H1 (cell line): Measurements from ENCODE around the gene PSD2. TPM values are rescaled to one million over a fixed set of nuclear protein-coding genes. Genes with fewer than 3 reads are reported as not detected.

Source experiments
- CTCF ChIA-PET: fragments of 300-600 bp; sonication (Branson Sonifier 250); formaldehyde crosslinking; loops from one replicate; lab custom pipeline; 2021; ENCODE audit not compliant: partially characterized antibody; lab: Charles Lee
- POLR2A ChIA-PET: fragments of 300-600 bp; sonication (Branson Sonifier 250); formaldehyde crosslinking; loops from one replicate; lab custom pipeline; 2021; ENCODE audit warnings: inconsistent platforms; ENCODE audit not compliant: partially characterized antibody; lab: Charles Lee
- DNase-seq, 2 experiments: peaks; one replicate each; pipeline versions ENCODE4 v3.0.0 to v3.0.0-alpha.2; 2010 to 2022; ENCODE audit warnings: low spot score in 2 of 2, low read depth in 1 of 2, mixed read lengths in 1 of 2
- FAIRE-seq: peaks from 2 replicates; lab custom pipeline; 2011; peaks lifted over from hg19 to GRCh38; lab: Jason Lieb, UNC
- H2AFZ ChIP-seq: 2 replicates; pipeline ENCODE4 v1.8.1; 2012; ENCODE audit warnings: low read length, inconsistent platforms
- H2AK5ac ChIP-seq: 2 replicates; pipeline ENCODE4 v1.6.1; 2013; ENCODE audit warnings: low read depth, low read length
- H2BK120ac ChIP-seq: replicated peaks from 2 replicates; pipeline ENCODE3; 2013; ENCODE audit warnings: low read depth, low read length, inconsistent platforms
- H2BK12ac ChIP-seq: 2 replicates; pipeline ENCODE4 v1.6.1; 2013; ENCODE audit warnings: low read depth, low read length
- H2BK15ac ChIP-seq: 2 replicates; pipeline ENCODE4 v1.6.1; 2013; ENCODE audit warnings: low read length
- H2BK20ac ChIP-seq: 2 replicates; pipeline ENCODE4 v1.6.1; 2013; ENCODE audit warnings: low read length
- H2BK5ac ChIP-seq: 2 replicates; pipeline ENCODE4 v1.6.1; 2013; ENCODE audit warnings: low read depth, low read length
- H3K14ac ChIP-seq: 2 replicates; pipeline ENCODE4 v1.6.1; 2013; ENCODE audit warnings: inconsistent platforms; ENCODE audit not compliant: insufficient read length
- H3K18ac ChIP-seq: 2 replicates; pipeline ENCODE4 v1.6.1; 2013; ENCODE audit warnings: low read length; ENCODE audit errors: extremely low read depth
- H3K23ac ChIP-seq: 2 replicates; pipeline ENCODE4 v1.6.1; 2013; ENCODE audit warnings: inconsistent platforms; ENCODE audit not compliant: insufficient read length
- H3K23me2 ChIP-seq: 2 replicates; pipeline ENCODE4 v1.6.1; 2013; ENCODE audit warnings: low read depth, low read length
- H3K27ac ChIP-seq: 2 replicates; pipeline ENCODE4 v1.6.1; 2011; ENCODE audit warnings: low read depth, low read length, inconsistent platforms
- H3K27me3 ChIP-seq, 4 experiments: replicated peaks in 1 of 4; 1 replicate in 1 of 4; 2 replicates in 3 of 4; pipeline versions ENCODE4 v1.6.1 to v1.8.1; 2011 to 2013; ENCODE audit warnings: low read length in 3 of 4, mild to moderate bottlenecking in 3 of 4, inconsistent platforms in 2 of 4, mixed read lengths in 2 of 4, moderate library complexity in 1 of 4; ENCODE audit not compliant: control insufficient read depth in 3 of 4, insufficient read depth in 3 of 4; ENCODE audit errors: extremely low read depth in 1 of 4
- H3K36me3 ChIP-seq, 4 experiments: 2 replicates each; pipeline versions ENCODE4 v1.6.1 to v1.8.1; 2011 to 2013; ENCODE audit warnings: mild to moderate bottlenecking in 4 of 4, low read length in 3 of 4, moderate library complexity in 2 of 4, control low read depth in 1 of 4, inconsistent platforms in 1 of 4; ENCODE audit not compliant: insufficient read depth in 4 of 4, control insufficient read depth in 2 of 4
- H3K4ac ChIP-seq: replicated peaks from 2 replicates; pipeline ENCODE3; 2013; ENCODE audit warnings: low read length, low read depth, mixed read lengths, inconsistent platforms; ENCODE audit not compliant: insufficient read length
- H3K4me1 ChIP-seq, 4 experiments: replicated peaks in 1 of 4; 1 replicate in 1 of 4; 2 replicates in 3 of 4; pipeline versions ENCODE4 v1.6.1 to v1.8.1; 2011 to 2013; ENCODE audit warnings: low read length in 3 of 4, inconsistent platforms in 2 of 4, mixed read lengths in 1 of 4; ENCODE audit not compliant: insufficient read depth in 4 of 4, control insufficient read depth in 3 of 4
- H3K4me2 ChIP-seq, 2 experiments: 2 replicates each; pipeline versions ENCODE4 v1.6.1 to v1.8.1; 2011 to 2013; ENCODE audit warnings: low read depth in 2 of 2, low read length in 2 of 2, control low read depth in 1 of 2, inconsistent platforms in 1 of 2, mild to moderate bottlenecking in 1 of 2; ENCODE audit not compliant: insufficient read depth in 1 of 2
- H3K4me3 ChIP-seq, 4 experiments: fragments of 200-600, 300-600 bp in 1 of 4; sonication (generic), shearing (Covaris generic), sonication (Bioruptor Twin) in 1 of 4; 2 replicates each; pipeline versions ENCODE4 v1.5.1 to v1.8.1; 2011 to 2016; ENCODE audit warnings: low read length in 4 of 4, low read depth in 3 of 4, control low read depth in 2 of 4, inconsistent platforms in 2 of 4, mild to moderate bottlenecking in 2 of 4, mixed read lengths in 1 of 4, moderate library complexity in 1 of 4; ENCODE audit not compliant: insufficient read depth in 2 of 4; ENCODE audit errors: extremely low read depth in 1 of 4
- H3K56ac ChIP-seq: replicated peaks from 2 replicates; pipeline ENCODE3; 2013; ENCODE audit warnings: low read depth, mild to moderate bottlenecking, mixed read lengths, low read length, inconsistent platforms; ENCODE audit not compliant: insufficient read length
- H3K79me1 ChIP-seq: 2 replicates; pipeline ENCODE4 v1.6.1; 2013; ENCODE audit warnings: low read depth, low read length, control low read depth
- H3K79me2 ChIP-seq, 2 experiments: 2 replicates each; pipeline versions ENCODE4 v1.6.1 to v1.8.1; 2012 to 2013; ENCODE audit warnings: low read length in 2 of 2, mild to moderate bottlenecking in 2 of 2, inconsistent platforms in 1 of 2; ENCODE audit not compliant: insufficient read depth in 2 of 2, control insufficient read depth in 1 of 2
- H3K9ac ChIP-seq, 4 experiments: replicated peaks in 1 of 4; 1 replicate in 1 of 4; 2 replicates in 3 of 4; pipeline versions ENCODE4 v1.6.1 to v1.8.1; 2011 to 2013; ENCODE audit warnings: low read depth in 3 of 4, low read length in 3 of 4, control low read depth in 2 of 4, mild to moderate bottlenecking in 2 of 4, moderate library complexity in 2 of 4, inconsistent platforms in 1 of 4; ENCODE audit errors: extremely low read depth in 1 of 4
- H3K9me3 ChIP-seq, 2 experiments: 2 replicates each; pipeline versions ENCODE4 v1.6.1 to v1.8.1; 2012 to 2013; ENCODE audit warnings: mild to moderate bottlenecking in 2 of 2, moderate library complexity in 2 of 2, control low read depth in 1 of 2, inconsistent platforms in 1 of 2, low read depth in 1 of 2, low read length in 1 of 2, mixed read lengths in 1 of 2; ENCODE audit not compliant: insufficient read depth in 2 of 2
- H4K20me1 ChIP-seq, 2 experiments: replicated peaks in 1 of 2; 2 replicates each; pipeline versions ENCODE3 to v1.8.1; 2011 to 2013; ENCODE audit warnings: inconsistent platforms in 2 of 2, low read length in 2 of 2, mild to moderate bottlenecking in 1 of 2; ENCODE audit not compliant: insufficient read depth in 2 of 2, control insufficient read depth in 1 of 2
- H4K5ac ChIP-seq: 2 replicates; pipeline ENCODE4 v1.6.1; 2013; ENCODE audit warnings: low read length, low read depth, mixed read lengths, inconsistent platforms; ENCODE audit not compliant: insufficient read length
- H4K8ac ChIP-seq: 2 replicates; pipeline ENCODE4 v1.8.0; 2013; ENCODE audit warnings: mild to moderate bottlenecking, moderate library complexity, low read length, inconsistent platforms; ENCODE audit not compliant: insufficient read depth; ENCODE audit errors: extremely low read depth
- H4K91ac ChIP-seq: replicated peaks from 2 replicates; pipeline ENCODE3; 2013; ENCODE audit warnings: low read length, mixed read lengths, inconsistent platforms; ENCODE audit not compliant: insufficient read length
- BCL11A ChIP-seq, 2 experiments: IDR thresholded peaks; one replicate each; pipeline ENCODE4 v1.6.1; 2011; ENCODE audit warnings: low read depth in 2 of 2, low read length in 2 of 2, mild to moderate bottlenecking in 2 of 2
- CBX8 ChIP-seq: fragments of 300-800, 300-1000 bp; sonication (generic); IDR thresholded peaks from 2 replicates; pipeline ENCODE4 v1.7.1; 2016; ENCODE audit warnings: low read depth, low read length, borderline replicate concordance
- EGR1 ChIP-seq: IDR thresholded peaks from 2 replicates; pipeline ENCODE4 v1.6.1; 2011; ENCODE audit warnings: low read depth, low read length, borderline replicate concordance
- KDM4A ChIP-seq: IDR thresholded peaks from one replicate; pipeline ENCODE4 v1.7.1; 2012; ENCODE audit warnings: low read depth, mild to moderate bottlenecking, moderate library complexity, low read length, inconsistent platforms; ENCODE audit not compliant: severe bottlenecking
- RBBP5 ChIP-seq: IDR thresholded peaks from 2 replicates; pipeline ENCODE4 v1.7.1; 2012; ENCODE audit warnings: low read depth, mild to moderate bottlenecking, inconsistent platforms, low read length, moderate library complexity, borderline replicate concordance
- SAP30 ChIP-seq: fragments of 300-600 bp; sonication (generic); IDR thresholded peaks from 2 replicates; pipeline ENCODE4 v1.7.1; 2012; ENCODE audit warnings: low read length, moderate library complexity, mild to moderate bottlenecking, inconsistent platforms; ENCODE audit not compliant: insufficient read depth, insufficient replicate concordance
- ZNF274 ChIP-seq: IDR thresholded peaks from 2 replicates; pipeline ENCODE4 v1.7.0; 2012; ENCODE audit warnings: low read length, borderline replicate concordance; ENCODE audit errors: extremely low read depth
- WGBS, 2 experiments: shearing (Covaris generic) in 1 of 2; methylation state at CpG; one replicate each; pipeline versions ENCODE4 v1.1.6 to v1.1.7; 2013 to 2015; ENCODE audit warnings: low lambda C conversion rate in 2 of 2, mixed read lengths in 2 of 2, inconsistent platforms in 1 of 2, low coverage in 1 of 2, missing lambda C conversion rate in 1 of 2; ENCODE audit not compliant: insufficient replicate concordance in 2 of 2, insufficient coverage in 1 of 2, insufficient read length in 1 of 2; ENCODE audit errors: extremely low coverage in 1 of 2, missing lambda C conversion rate in 1 of 2; 5-methylcytosine and 5-hydroxymethylcytosine counted together
- polyA plus RNA-seq, 7 experiments: library from polyadenylated mRNA; depleted of rRNA in 3 of 7; stranded (reverse) in 5 of 7; unstranded in 2 of 7; fragments of >200 nt in 5 of 7; fragments of 200-250 nt in 2 of 7; gene quantifications; 1 replicate in 5 of 7; 2 replicates in 1 of 7; 4 replicates in 1 of 7; pipeline versions ENCODE4 v1.2.1 to v1.2.3, GENCODE V29; 2011 to 2013; ENCODE audit warnings: missing spikeins in 2 of 7, mixed read lengths in 2 of 7
- total RNA-seq: library from RNA; stranded (reverse); fragmentation: NEBNext Ultra II Directional; extraction: Animal tissue kit (Norgen Biotek cat#: 25700); gene quantifications from 2 replicates; pipeline ENCODE4 v1.2.1, GENCODE V29; 2021
- TF ChIP-seq, protein P1 (sequence below): IDR thresholded peaks from 2 replicates; pipeline ENCODE4 v1.6.1; 2012; ENCODE audit warnings: low read length, inconsistent platforms
- TF ChIP-seq, protein P2 (sequence below): IDR thresholded peaks from 2 replicates; pipeline ENCODE4 v1.6.1; 2012; ENCODE audit warnings: inconsistent platforms

Gene PSD2
- total and polyA plus RNA-seq, 2 of the 8 experiments (the other 6 are each of a cell fraction or from before 2014, with no cell fraction given) = 0.06 to 0.14 TPM

DNA sequence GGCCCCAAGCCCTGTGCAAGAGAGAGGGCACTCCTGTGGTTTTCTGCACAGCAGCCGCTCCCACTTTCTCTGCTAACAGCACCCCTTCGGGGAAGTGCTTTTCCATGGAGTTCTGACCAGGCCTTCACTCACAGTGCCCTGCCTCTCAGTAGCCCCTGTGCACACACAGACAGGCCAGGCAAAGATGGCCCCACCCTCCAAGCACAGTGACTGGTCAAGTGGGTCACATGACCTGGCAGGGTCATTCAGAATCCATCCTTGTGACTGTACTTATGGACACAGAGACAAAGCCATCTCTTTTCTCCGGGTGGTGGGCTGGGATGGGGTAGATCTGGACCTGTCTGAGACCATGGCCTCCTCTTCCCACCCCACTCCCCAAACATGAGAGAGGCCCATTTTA lies 82.5 kb downstream of the PSD2 start:
- H2BK5ac ChIP-seq = no peak overlapping the region

More for the DNA sequence above, 82.5 kb downstream of the PSD2 start:
- WGBS, 2 experiments = 83% methylated on average over 3 of the region's 3 CpGs; no CpG with 5 or more reads in 1 of the 2 experiments
- Histone ChIP-seq H3K9me3 (no peaks in the 10 kb centered on the region), H2BK15ac (no peak overlapping the region), H3K4me3 (no peak overlapping the region), H3K36me3 (no peaks in the 10 kb centered on the region), H2BK20ac (no peak overlapping the region), H2AK5ac (no peak overlapping the region), H3K23me2 (0 out of 2 replicates have a peak, but pooled peaks cover 1% of the 10 kb centered on the region), H3K27ac (no peak overlapping the region), H3K14ac (no peak overlapping the region), H2BK12ac (no peak overlapping the region), H4K8ac (peak overlapping the region; percentile 64; the same call in 1 of the 2 replicates), H3K9ac (no peak overlapping the region), H4K5ac (no peak overlapping the region), H2BK120ac (no peak overlapping the region), H3K4me1 (peaks cover 0 to 11% (median 6%) of the 10 kb centered on the region in 4 experiments; a peak in 6 of 7 replicates), H3K79me1 (no peaks in the 10 kb centered on the region), H3K23ac (no peak overlapping the region), H4K91ac (no peak overlapping the region), H3K56ac (no peak overlapping the region), H3K18ac (no peak overlapping the region), H3K4ac (no peak overlapping the region), H3K4me2 (no peak overlapping the region), H2AFZ (no peak overlapping the region), H3K27me3 (peaks cover 0 to 2% (median 0%) of the 10 kb centered on the region in 4 experiments; a peak in 1 of 7 replicates), H4K20me1 (no peaks in the 10 kb centered on the region), H3K79me2 (no peaks in the 10 kb centered on the region)
- TF ChIP-seq KDM4A (no peak), BCL11A (IDR thresholded peaks at IDR 0.05; ENCODE audit: low read depth in 2 of 2, low read length in 2 of 2) (no peak), RBBP5 (no peak), ZNF274 (no peak), SAP30 (no peak), EGR1 (no peak), CBX8 (no peak)
- TF ChIP-seq, protein P1, sequence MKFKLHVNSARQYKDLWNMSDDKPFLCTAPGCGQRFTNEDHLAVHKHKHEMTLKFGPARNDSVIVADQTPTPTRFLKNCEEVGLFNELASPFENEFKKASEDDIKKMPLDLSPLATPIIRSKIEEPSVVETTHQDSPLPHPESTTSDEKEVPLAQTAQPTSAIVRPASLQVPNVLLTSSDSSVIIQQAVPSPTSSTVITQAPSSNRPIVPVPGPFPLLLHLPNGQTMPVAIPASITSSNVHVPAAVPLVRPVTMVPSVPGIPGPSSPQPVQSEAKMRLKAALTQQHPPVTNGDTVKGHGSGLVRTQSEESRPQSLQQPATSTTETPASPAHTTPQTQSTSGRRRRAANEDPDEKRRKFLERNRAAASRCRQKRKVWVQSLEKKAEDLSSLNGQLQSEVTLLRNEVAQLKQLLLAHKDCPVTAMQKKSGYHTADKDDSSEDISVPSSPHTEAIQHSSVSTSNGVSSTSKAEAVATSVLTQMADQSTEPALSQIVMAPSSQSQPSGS = no peak
- TF ChIP-seq, protein P2, sequence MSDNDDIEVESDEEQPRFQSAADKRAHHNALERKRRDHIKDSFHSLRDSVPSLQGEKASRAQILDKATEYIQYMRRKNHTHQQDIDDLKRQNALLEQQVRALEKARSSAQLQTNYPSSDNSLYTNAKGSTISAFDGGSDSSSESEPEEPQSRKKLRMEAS = no peak
- CTCF ChIA-PET = interaction anchor here (0.8 to 3.5 kb wide), 4 partner anchors 12 to 92 kb away, joined by 3 to 13 read pairs (median 6); no protein-coding TSS in a partner anchor
- DNase-seq (no peak), FAIRE-seq (no peak)
- POLR2A ChIA-PET = no interaction called here
